ENCODE results near the gene SKA2. TPM values are rescaled to one million over a fixed set of nuclear protein-coding genes. Genes with fewer than 3 reads are reported as not detected.
"Not testable (repeated sequence)": the region's sequence is repeated elsewhere in the genome, so short reads cannot be mapped to it uniquely, and the experiment has no call there.

SKA2 gene
- total RNA-seq, 2 experiments from 2014 or later, result 74.6 to 86.5 TPM

GRCh38 chr17:59090593-59090992, 64.4 kb downstream of the SKA2 start:
- H3K4me1 Mint-ChIP-seq (ENCODE audit: low read depth); H3K4me3 Mint-ChIP-seq; H3K9me3 Mint-ChIP-seq; H3K27ac Mint-ChIP-seq; CTCF ChIA-PET; intact Hi-C loops (cut with micrococcal nuclease); H3K27me3 Mint-ChIP-seq (ENCODE audit: low read depth); H3K36me3 Mint-ChIP-seq (ENCODE audit: low read depth); DNase-seq: not testable (repeated sequence)

GRCh38 chr17:59084154-59084553, 70.8 kb downstream of the SKA2 start:
- DNase-seq, result no peak
- intact Hi-C loops (cut with micrococcal nuclease), result no loop called here
- Mint-ChIP-seq H3K9me3 (no peaks in the 10 kb centered on the region), H3K36me3 (ENCODE audit: low read depth) (peaks cover 21% of the 10 kb centered on the region), H3K4me1 (ENCODE audit: low read depth) (peaks cover 2% of the 10 kb centered on the region), H3K4me3 (no peak overlapping the region), H3K27ac (no peak overlapping the region), H3K27me3 (ENCODE audit: low read depth) (no peaks in the 10 kb centered on the region)
- CTCF ChIA-PET, result no interaction called here

- CTCF ChIA-PET, result no interaction called here
- Mint-ChIP-seq H3K4me1 (ENCODE audit: low read depth) (no peaks in the 10 kb centered on the region), H3K36me3 (ENCODE audit: low read depth) (peaks cover 29% of the 10 kb centered on the region), H3K27ac (no peak overlapping the region), H3K9me3 (no peaks in the 10 kb centered on the region), H3K4me3 (no peak overlapping the region), H3K27me3 (ENCODE audit: low read depth) (no peaks in the 10 kb centered on the region)
- intact Hi-C loops (cut with micrococcal nuclease), result no loop called here
- no peak for DNase-seq
Measured at GRCh38 chr17:59074494-59074893, 80.5 kb downstream of the SKA2 start.

- H3K9me3 Mint-ChIP-seq, result no peaks in the 10 kb centered on the region
- no peak overlapping the region for H3K4me3 Mint-ChIP-seq
- DNase-seq, result no peak
- CTCF ChIA-PET, result no interaction called here
- intact Hi-C loops (cut with micrococcal nuclease), result no loop called here
- peaks cover 27% of the 10 kb centered on the region for H3K36me3 Mint-ChIP-seq (ENCODE audit: low read depth)
- H3K27me3 Mint-ChIP-seq (ENCODE audit: low read depth), result no peaks in the 10 kb centered on the region
- H3K4me1 Mint-ChIP-seq (ENCODE audit: low read depth), result no peaks in the 10 kb centered on the region
- no peak overlapping the region for H3K27ac Mint-ChIP-seq
Measured at GRCh38 chr17:59073972-59074371, 81.0 kb downstream of the SKA2 start.

GRCh38 chr17:59069856-59070255, 85.1 kb downstream of the SKA2 start:
- Mint-ChIP-seq H3K9me3 (no peaks in the 10 kb centered on the region), H3K27ac (no peak overlapping the region), H3K4me1 (ENCODE audit: low read depth) (no peaks in the 10 kb centered on the region), H3K4me3 (no peak overlapping the region), H3K27me3 (ENCODE audit: low read depth) (no peaks in the 10 kb centered on the region), H3K36me3 (ENCODE audit: low read depth) (peaks cover 29% of the 10 kb centered on the region)
- CTCF ChIA-PET, result interaction anchor here (0.7 kb wide), 1 partner anchor 129 kb away, joined by 3 read pairs; no protein-coding TSS in a partner anchor
- DNase-seq, result no peak
- intact Hi-C loops (cut with micrococcal nuclease), result no loop called here

GRCh38 chr17:59067756-59068155, 87.2 kb downstream of the SKA2 start:
- Mint-ChIP-seq H3K27me3 (ENCODE audit: low read depth) (no peaks in the 10 kb centered on the region), H3K36me3 (ENCODE audit: low read depth) (peaks cover 32% of the 10 kb centered on the region), H3K4me3 (no peak overlapping the region), H3K27ac (no peak overlapping the region), H3K4me1 (ENCODE audit: low read depth) (no peaks in the 10 kb centered on the region), H3K9me3 (no peaks in the 10 kb centered on the region)
- no peak for DNase-seq
- CTCF ChIA-PET, result no interaction called here
- intact Hi-C loops (cut with micrococcal nuclease), result no loop called here

GRCh38 chr17:59067340-59067739, 87.6 kb downstream of the SKA2 start:
- CTCF ChIA-PET, result interaction anchor here (0.6 kb wide), 1 partner anchor 15 kb away, joined by 3 read pairs; no protein-coding TSS in a partner anchor
- Mint-ChIP-seq H3K9me3 (no peaks in the 10 kb centered on the region), H3K27me3 (ENCODE audit: low read depth) (no peaks in the 10 kb centered on the region), H3K27ac (no peak overlapping the region), H3K4me1 (ENCODE audit: low read depth) (no peaks in the 10 kb centered on the region), H3K36me3 (ENCODE audit: low read depth) (peaks cover 32% of the 10 kb centered on the region), H3K4me3 (no peak overlapping the region)
- intact Hi-C loops (cut with micrococcal nuclease), result no loop called here
- no peak for DNase-seq

GRCh38 chr17:59062509-59062908, 92.5 kb downstream of the SKA2 start:
- intact Hi-C loops (cut with micrococcal nuclease), result no loop called here
- no peaks in the 10 kb centered on the region for H3K27me3 Mint-ChIP-seq (ENCODE audit: low read depth)
- peaks cover 36% of the 10 kb centered on the region for H3K36me3 Mint-ChIP-seq (ENCODE audit: low read depth)
- H3K4me3 Mint-ChIP-seq, result no peak overlapping the region
- CTCF ChIA-PET, result no interaction called here
- H3K27ac Mint-ChIP-seq, result no peak overlapping the region
- no peak for DNase-seq
- no peaks in the 10 kb centered on the region for H3K4me1 Mint-ChIP-seq (ENCODE audit: low read depth)
- no peaks in the 10 kb centered on the region for H3K9me3 Mint-ChIP-seq

Small RNAs within 50 kb of the gene (microRNA-seq; reads per million reads assigned to microRNA genes)
- 1,332 reads per million, percentile 86 among the genes with 10 or more reads in this experiment for gene MIR301A (ENCODE audit: borderline microRNAs expressed, borderline replicate concordance)
- gene MIR454 (ENCODE audit: borderline microRNAs expressed, borderline replicate concordance), result 1,670 reads per million, percentile 87 among the genes with 10 or more reads in this experiment

Other genes starting within 250 kb of the SKA2 start
- gene TRIM37, start 48.3 kb downstream of the SKA2 start, total RNA-seq, result 10 to 100 TPM; 19.9 to 24.1 TPM
- gene PRR11, start 560 bp upstream of the SKA2 start, total RNA-seq, result 10 to 100 TPM; 77.4 to 82.1 TPM
- 10 to 100 TPM; 11.1 to 11.9 TPM for gene SMG8, start 54.8 kb upstream of the SKA2 start, total RNA-seq
- 1 to 10 TPM; 2.2 TPM for gene GDPD1, start 65.3 kb upstream of the SKA2 start, total RNA-seq
- 1 to 10 TPM; 4.3 to 4.4 TPM for gene YPEL2, start 176.5 kb upstream of the SKA2 start, total RNA-seq